GM21381 (cell line): ENCODE data around the gene CHD5.
A peak's percentile ranks its signal among the peaks of the same experiment; 100 is the strongest.

Experiments
- ATAC-seq: cut with Tn5 transposase; IDR thresholded peaks from one replicate; pipeline ENCODE4 v1.9.1; 2021; ENCODE audit warnings: mild to moderate bottlenecking, moderate library complexity; ENCODE audit not compliant: unreplicated experiment

Gene CHD5

GRCh38 chr1:6202256-6202655 is 22.1 kb upstream of the CHD5 start:
- no peak for ATAC-seq

GRCh38 chr1:6200188-6200809 is 20.2 kb upstream of the CHD5 start:
- ATAC-seq = no peak

DNA sequence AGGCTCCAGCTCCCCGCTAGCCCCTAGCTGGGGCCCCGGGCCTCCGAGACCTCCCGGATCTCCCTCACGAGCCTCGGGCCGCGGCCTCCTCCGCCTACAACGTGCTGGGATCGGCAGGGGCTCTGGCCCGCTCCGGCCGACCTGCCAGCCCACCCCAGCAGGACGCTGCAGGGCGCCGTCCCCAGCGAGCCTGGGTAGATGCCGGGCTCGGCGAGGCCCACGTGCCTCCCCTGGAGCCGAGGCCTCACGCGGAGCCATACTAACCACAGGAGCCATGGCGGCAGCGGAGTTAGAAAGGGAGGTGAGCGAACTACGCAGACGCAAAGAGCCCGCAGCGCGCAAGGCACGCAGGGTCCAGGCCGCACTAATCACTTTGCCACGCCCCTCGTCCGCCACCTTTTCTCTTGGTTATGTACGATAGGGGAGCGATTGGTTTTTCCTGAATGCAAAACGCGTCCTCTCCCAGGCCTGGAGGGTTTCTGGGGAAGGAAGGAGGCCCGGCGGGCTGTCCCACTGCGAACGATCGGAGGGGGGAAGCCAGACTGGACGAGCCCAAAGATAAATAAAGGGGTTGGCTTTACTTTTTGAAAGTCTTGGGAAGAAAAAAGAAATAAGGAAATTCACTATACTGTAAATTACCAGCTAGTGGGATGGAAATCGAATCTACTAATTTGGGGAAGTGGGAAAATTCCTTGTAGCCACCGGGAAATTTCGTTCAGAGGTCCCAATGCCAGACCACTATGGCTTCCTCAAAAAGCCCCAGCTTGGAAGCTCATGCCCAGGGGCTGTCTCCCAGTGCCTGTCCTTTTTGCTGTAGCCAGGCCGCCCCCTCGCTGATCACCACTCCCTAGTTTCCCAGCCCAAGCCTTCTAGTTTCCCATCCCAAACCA is 19.4 kb upstream of the CHD5 start, which contains the start of gene RPL22:
Gene RPL22 (minus strand): TSS at position 298 of the 890 bp plus-strand sequence. CDS start 22 bp downstream, at position 276.
- ATAC-seq = peak; percentile 96

DNA sequence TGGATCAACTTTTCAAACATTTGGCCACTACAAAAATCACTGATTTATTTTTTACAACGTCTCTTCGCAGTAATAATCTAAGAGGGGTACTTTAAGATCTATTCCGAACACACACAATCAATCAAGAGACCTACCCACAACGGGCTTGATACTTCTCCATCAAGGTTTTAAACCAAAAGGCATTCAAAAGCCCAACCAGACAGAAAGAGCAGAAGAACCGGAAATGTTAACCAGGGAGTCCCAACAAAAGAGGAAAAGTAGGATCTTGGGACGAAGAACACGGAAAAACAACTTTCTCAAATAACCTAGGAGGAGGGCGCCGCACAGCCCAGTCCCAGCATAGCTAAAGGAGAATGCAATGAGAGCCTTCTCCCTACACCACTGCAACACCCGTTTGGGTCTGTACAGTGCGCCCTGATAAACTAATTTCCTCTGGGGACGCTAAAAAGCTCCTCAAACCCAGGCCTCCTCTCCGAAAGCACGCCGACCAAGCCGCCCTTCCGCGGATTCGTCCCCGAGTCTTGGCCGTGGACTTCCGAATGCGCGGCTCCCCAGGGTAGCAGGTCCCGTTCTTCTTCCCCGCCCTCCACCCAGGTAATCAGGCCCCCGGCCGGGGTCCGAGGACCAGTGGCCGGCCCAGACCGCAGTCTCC is 18.7 kb upstream of the CHD5 start:
- peak; percentile 26 for ATAC-seq

DNA sequence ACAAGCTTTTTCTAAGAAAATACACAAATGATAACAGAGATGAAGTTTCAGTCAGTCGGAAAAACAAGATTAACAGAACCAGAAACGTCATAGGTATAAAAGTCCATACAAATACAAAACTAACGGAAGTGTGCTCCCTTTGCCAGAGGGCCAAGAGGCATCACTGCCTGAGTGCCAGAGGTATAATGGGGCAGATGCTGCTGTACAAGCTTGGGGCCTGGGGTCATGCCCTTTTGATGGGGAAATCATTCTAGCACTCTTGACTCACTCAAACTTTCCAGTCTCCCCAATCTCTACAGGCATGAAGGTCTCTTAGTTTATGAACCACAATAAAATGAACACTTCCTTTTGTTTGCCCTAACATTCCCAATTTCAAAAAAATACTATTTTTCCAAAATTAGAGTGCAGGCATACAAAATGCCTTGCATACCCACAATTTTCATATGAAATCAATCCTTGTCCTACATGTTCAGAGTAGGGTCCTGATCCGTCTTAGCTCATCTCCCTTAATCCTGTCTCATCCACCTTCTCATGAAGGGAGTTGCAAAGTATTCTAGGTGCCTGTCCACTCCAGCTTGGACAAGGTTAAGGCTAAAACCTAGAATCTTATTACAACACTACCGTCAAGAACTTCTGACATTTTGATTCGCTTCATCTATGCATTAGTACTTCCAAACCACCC is 17.8 kb upstream of the CHD5 start:
- no peak for ATAC-seq

DNA sequence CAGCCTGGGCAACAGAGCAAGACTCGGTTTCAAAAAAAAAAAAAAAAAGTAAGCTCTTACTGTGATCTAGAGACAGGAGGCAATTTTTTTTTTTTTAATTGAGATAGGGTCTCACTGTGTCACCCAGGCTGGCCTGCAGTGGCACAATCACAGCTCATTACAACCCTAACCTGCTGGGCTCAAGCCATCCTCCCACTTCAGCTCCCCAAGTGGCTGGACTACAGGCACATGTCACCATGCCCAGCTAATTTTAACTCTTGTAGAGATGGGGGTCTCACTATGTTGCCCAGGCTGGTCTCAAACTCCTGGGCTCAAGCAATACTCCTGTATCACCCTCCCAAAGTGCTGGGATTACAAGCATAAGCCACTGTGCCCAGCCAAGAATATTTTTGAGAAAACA is 11.8 kb upstream of the CHD5 start:
- ATAC-seq = no peak

DNA sequence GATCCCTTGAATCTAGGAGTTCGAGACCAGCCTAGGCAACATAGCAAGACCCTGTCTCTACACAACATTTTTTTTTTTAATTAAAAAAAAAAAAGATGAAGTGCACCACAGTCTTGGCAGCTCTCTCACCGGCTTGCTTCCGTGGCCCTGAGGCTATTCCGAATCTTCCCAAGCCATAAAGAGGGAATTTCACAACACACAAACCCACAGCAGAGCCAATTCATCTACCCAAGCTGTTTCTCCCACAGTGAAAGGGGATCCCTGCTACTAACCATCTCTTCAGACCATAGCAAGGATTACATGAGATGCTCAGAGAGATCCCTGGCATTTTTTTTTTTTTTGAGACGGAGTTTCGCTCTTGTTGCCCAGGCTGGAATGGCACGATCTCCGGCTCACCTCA is 8.3 kb upstream of the CHD5 start:
- ATAC-seq = no peak

DNA sequence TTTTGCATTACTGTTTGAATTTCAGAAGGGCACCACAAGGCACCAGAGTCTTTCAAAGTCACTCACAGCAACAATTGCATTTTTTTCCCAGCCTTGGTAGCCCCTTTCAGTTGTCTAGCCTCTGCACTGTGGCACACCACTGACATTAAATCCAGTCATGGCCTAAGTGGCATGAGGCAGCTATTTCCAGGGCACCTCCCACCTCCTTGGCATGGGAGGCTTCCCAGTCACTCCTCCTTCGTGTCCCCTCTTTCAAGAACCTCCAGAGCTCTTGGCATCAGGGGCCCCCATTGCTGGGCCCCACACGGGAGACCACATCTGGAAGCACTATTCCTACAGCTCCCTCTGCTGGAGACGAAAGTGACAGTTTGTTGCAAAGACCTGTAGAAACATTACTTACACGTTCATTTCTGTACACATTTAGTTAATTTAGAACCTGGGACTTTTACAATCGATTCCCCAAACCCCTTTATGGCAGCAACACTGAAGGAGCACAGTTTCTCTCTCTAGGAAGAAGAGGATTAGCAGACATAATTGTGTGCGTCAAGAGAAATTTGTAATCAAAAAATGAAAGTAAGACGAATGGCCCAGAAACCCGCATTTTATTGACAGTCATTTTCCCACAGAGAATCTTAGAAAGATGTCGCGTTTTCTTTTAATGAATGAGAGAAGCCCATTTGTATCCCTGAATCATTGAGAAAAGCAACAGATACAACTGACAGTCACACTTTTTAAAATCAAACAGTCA is 5.7 kb upstream of the CHD5 start:
- no peak for ATAC-seq

- ATAC-seq = no peak
Measured at GRCh38 chr1:6185151-6185550, 5.0 kb upstream of the CHD5 start.

DNA sequence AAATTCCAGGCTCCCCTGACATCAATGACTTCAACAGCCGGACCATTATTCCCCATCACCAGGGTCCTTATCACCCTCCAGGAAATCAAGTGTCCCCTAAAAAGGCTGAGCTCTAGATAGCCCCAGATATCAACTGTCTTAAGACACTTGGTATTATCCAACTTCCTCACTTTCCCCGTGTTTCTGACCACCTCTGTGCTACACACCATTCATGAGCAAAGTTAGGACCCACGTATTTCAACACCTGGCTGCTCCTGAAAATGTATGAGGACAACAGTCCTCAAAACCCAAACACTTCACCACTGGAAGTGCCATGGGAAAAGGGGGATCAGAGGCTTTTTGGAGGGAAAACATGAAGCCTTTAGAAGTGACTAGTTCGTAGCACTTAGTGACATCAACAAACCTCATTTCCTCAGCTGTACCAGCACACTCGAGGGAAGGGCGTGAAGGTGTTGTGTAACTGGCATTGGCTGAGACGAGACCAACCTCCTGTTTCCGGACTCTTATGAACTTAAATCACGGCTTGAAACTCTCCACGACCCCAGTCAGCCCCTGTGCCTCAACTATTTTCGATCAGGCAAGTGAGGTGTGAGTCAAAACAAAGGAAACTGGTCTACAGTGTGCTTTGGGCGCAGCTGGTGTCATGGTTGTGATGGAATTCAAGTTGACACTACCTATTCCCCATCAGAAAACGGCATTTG is 4.1 kb upstream of the CHD5 start:
- no peak for ATAC-seq

DNA sequence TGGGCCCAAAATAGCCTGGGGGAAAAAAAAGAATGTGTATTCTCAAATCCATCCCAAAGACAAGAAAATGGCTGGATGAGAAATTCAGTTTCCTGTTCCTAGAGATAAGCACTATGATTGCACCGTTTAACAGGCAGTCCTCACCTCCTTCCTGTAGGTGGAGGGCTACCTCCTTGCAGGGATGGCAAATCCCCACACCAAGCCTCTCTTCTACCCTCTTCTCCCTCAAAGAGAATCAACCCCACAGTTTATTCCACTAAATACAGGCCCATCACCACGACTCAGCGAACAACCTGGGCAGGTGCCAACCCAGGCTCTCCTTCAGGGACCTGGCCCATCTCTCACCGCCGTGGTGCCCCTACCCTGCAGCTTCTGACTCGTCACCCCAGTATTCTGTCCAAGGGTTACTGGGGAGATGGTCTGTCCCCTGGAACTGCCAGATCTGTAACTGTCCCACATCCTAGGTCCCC is 3.4 kb upstream of the CHD5 start:
- no peak for ATAC-seq

- ATAC-seq = no peak
Measured at GRCh38 chr1:6181347-6181770, 1.2 kb upstream of the CHD5 start.

DNA sequence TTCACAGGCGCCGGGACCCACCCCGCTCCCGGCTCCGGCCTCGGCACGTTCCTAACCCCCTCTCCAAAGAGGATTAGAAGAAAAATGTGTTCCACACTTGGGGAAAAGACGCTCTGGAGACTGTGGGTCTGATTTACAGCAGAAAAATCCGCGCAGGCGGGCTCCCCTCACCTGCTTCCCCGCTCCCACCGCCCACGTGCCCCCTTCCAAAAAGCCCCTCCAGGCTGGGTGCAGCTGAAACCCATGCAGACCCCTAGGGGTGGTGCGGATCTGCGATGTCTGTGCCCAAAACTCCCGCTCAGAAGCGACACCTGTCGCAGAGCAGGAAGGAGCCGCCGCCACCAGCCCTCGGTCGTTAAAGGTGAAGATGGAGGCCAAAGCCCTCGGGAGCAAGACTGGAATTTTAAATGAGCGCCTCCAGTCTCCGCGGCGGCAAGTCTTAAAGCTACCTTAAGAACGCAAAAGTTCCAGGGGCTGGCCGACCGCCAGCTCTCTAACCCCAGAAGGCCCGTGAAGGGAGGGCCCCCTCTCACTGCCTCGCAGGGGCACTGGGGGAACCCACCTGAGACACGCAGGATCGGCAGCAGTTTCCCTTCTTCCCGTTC is 688 bp upstream of the CHD5 start:
- no peak for ATAC-seq

GRCh38 chr1:6179564-6180175 is 451 bp downstream of the CHD5 start:
- ATAC-seq = no peak

- ATAC-seq = no peak
Measured at GRCh38 chr1:6178751-6179563, 1.2 kb downstream of the CHD5 start.

DNA sequence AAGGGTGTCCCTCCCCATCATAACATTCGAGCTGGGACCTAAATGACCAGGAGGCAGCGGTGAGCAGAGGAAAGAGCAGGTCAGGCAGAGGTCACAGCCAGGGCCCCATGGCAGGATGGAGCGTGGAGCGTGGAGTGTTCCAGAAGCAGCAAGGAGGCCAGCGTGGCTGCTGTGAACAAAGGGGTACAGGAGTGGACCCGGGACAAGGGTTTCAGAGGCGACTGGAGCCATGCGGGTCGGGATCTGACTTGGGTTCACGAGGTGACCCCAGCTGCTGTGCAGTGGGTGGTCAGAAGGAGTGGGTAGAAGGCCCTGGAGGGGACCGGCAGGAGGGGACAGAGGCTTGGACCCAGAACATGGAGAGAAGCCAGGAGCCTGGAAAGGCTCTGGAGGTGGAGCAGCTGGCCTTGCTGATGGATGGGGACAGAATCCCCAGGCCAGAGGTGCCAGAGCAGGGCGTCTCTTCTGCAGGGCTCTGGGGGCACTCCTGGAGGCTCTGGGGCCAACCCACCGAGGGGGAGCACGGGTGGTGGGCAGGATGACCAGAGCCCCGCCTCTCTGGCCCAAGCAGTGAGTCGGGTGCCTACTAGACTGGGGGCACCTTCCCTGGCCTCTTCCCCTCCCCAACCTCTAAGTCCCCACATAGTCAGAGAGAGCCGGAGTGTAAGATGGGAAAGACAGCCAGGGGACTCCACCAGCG is 2.3 kb downstream of the CHD5 start:
- ATAC-seq = no peak

GRCh38 chr1:6176779-6177178 is 3.3 kb downstream of the CHD5 start:
- no peak for ATAC-seq
